Spleen (tissue), 11 donors: ENCODE results near the gene KL. TPM values are rescaled to one million over a fixed set of nuclear protein-coding genes. Genes with fewer than 3 reads are reported as not detected.

ENCODE experiments used
- DNase-seq: peaks from one replicate; pipeline ENCODE4 v3.0.0-alpha.2; 2020
- H3K27ac ChIP-seq, 8 donors: fragments of 200-600 bp; sonication (generic) in 7 of 8; 1 replicate in 4 of 8; 2 replicates in 4 of 8; pipeline versions ENCODE4 v1.5.0 to v1.8.0; 2016 to 2021; ENCODE audit warnings: inconsistent platforms in 4 of 8, mild to moderate bottlenecking in 4 of 8, moderate library complexity in 1 of 8
- H3K27me3 ChIP-seq, 7 donors: fragments of 200-600 bp; sonication (generic) in 6 of 7; replicated peaks in 1 of 7; 1 replicate in 4 of 7; 2 replicates in 3 of 7; pipeline versions ENCODE4 v1.5.0 to v1.8.0; 2016 to 2021; ENCODE audit warnings: inconsistent platforms in 3 of 7, mild to moderate bottlenecking in 1 of 7
- H3K36me3 ChIP-seq, 6 donors: fragments of 200-600 bp; sonication (generic) in 5 of 6; 1 replicate in 4 of 6; 2 replicates in 2 of 6; pipeline versions ENCODE4 v1.5.0 to v1.8.0; 2016 to 2021; ENCODE audit warnings: inconsistent platforms in 2 of 6
- H3K4me1 ChIP-seq, 6 donors: fragments of 200-600 bp; sonication (generic) in 5 of 6; 1 replicate in 3 of 6; 2 replicates in 3 of 6; pipeline versions ENCODE4 v1.5.0 to v1.8.0; 2016 to 2021; ENCODE audit warnings: inconsistent platforms in 3 of 6
- H3K4me3 ChIP-seq, 8 donors: fragments of 200-600 bp; sonication (generic) in 7 of 8; 1 replicate in 4 of 8; 2 replicates in 4 of 8; pipeline versions ENCODE4 v1.5.0 to v1.8.0; 2016 to 2021; ENCODE audit warnings: inconsistent platforms in 4 of 8, mild to moderate bottlenecking in 4 of 8, moderate library complexity in 2 of 8
- H3K9me3 ChIP-seq, 8 donors: fragments of 200-600 bp; sonication (generic) in 7 of 8; 1 replicate in 4 of 8; 2 replicates in 4 of 8; pipeline versions ENCODE4 v1.5.0 to v1.8.0; 2016 to 2021; ENCODE audit warnings: inconsistent platforms in 4 of 8
- POLR2A ChIP-seq, 3 donors: fragments of 450-650 bp; IDR thresholded peaks; one replicate each; pipeline ENCODE4 v1.5.1; 2017; ENCODE audit warnings: antibody characterized with exemption in 3 of 3, mild to moderate bottlenecking in 1 of 3
- POLR2AphosphoS5 ChIP-seq, 3 donors: sonication (generic); formaldehyde crosslinking; IDR thresholded peaks; one replicate each; pipeline ENCODE4 v1.5.1; 2017; ENCODE audit warnings: antibody characterized with exemption in 3 of 3
- WGBS, 5 donors: extraction: QIAGEN DNeasy Blood & Tissue Kit in 3 of 5; methylation state at CpG; one replicate each; pipeline versions ENCODE4 v1.1.5 to v1.1.7; 2013 to 2018; 5-methylcytosine and 5-hydroxymethylcytosine counted together
- intact Hi-C: fragments of 100-400 bp; cut with DNase I; formaldehyde crosslinking; loops from one replicate; pipeline ENCODE4 v1.15.0; 2023; ENCODE audit warnings: low total_unique reads
- polyA plus RNA-seq, 3 donors: library from polyadenylated mRNA; stranded (reverse); fragments of 200-250 nt; gene quantifications; one replicate each; pipeline ENCODE4 v1.2.1, GENCODE V29; 2013
- total RNA-seq, 7 donors: library from RNA; depleted of rRNA in 3 of 7; stranded (reverse); fragments of >200 nt in 3 of 7; fragmentation: NEBNext Ultra II Directional in 4 of 7; extraction: Animal tissue kit (Norgen Biotek cat#: 25700) in 4 of 7; gene quantifications; one replicate each; pipeline versions ENCODE4 v1.1.0 to v1.2.1, GENCODE V29; 2016 to 2021
- TF ChIP-seq, protein P1 (sequence below), 11 experiments: fragments of 200-600 bp in 7 of 11; fragments of 450-650 bp in 4 of 11; sonication (generic) in 4 of 11; IDR thresholded peaks in 8 of 11; conservative IDR thresholded peaks in 3 of 11; 1 replicate in 7 of 11; 2 replicates in 4 of 11; pipeline versions ENCODE4 v1.4.0 to v1.8.0; 2016 to 2021; ENCODE audit warnings: antibody characterized with exemption in 11 of 11, inconsistent platforms in 4 of 11, mild to moderate bottlenecking in 1 of 11
- donor health status: healthy with polysubstance abuse.
- donor health status: DM: no; HTN: no; CAD: no; lungs with moderate emphysema.
- donor health status: DM: no; HTN: no; CAD: no.
- donor health status: Bipolar disorder and iron deficiency.
- donor health status: healthy.
- donor health status: DM: no; HTN: no; CAD: no.
- donor health status: DM: yes; HTN: yes; CAD: no.

The KL gene
- total and polyA plus RNA-seq, 10 donors: 0.35 to 10.2 (median 4.6) TPM

- intact Hi-C loops: no loop called here
- Histone ChIP-seq H3K27ac (no peak overlapping the region), H3K4me3 (no peak overlapping the region), H3K27me3 (peaks cover 0 to 68% (median 21%) of the 10 kb centered on the region in 7 donors), H3K9me3 (no peaks in the 10 kb centered on the region), H3K4me1 (peaks cover 14 to 37% (median 29%) of the 10 kb centered on the region in 6 donors), H3K36me3 (no peaks in the 10 kb centered on the region)
- WGBS, 5 donors: 82 to 95% (median 87%) methylated on average over 2 of the region's 2 CpGs
- TF ChIP-seq, protein P1, sequence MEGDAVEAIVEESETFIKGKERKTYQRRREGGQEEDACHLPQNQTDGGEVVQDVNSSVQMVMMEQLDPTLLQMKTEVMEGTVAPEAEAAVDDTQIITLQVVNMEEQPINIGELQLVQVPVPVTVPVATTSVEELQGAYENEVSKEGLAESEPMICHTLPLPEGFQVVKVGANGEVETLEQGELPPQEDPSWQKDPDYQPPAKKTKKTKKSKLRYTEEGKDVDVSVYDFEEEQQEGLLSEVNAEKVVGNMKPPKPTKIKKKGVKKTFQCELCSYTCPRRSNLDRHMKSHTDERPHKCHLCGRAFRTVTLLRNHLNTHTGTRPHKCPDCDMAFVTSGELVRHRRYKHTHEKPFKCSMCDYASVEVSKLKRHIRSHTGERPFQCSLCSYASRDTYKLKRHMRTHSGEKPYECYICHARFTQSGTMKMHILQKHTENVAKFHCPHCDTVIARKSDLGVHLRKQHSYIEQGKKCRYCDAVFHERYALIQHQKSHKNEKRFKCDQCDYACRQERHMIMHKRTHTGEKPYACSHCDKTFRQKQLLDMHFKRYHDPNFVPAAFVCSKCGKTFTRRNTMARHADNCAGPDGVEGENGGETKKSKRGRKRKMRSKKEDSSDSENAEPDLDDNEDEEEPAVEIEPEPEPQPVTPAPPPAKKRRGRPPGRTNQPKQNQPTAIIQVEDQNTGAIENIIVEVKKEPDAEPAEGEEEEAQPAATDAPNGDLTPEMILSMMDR (IDR thresholded peaks at IDR 0.05 in 8 of 11, conservative IDR thresholded peaks at IDR 0.05 in 3 of 11): no peak
- TF ChIP-seq POLR2AphosphoS5 (IDR thresholded peaks at IDR 0.05) (no peak), POLR2A (IDR thresholded peaks at IDR 0.05) (no peak)
- DNase-seq: no peak
Observed at GRCh38 chr13:33018886-33019285, 2.7 kb downstream of the KL start.

DNA sequence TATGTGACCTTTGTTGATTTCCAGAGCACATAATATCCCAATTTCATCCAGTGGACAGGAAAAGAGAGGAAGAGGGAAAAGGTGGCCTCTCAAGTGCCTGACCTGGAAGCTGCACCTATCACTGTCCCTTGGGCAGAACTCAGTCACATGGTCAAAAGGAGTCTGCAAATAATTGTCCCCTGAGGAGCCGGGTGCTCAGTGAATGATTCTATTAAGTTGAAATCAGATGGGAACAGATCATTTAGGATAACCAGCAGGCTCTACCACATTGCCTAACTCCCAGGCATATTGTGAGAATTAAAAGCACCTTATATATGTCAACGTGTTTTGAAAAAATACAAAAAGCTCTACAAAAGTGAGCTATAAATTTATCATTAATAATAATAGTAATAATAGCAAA is 6.8 kb downstream of the KL start:
- no peak for TF ChIP-seq POLR2AphosphoS5 (IDR thresholded peaks at IDR 0.05)
- TF ChIP-seq POLR2A (IDR thresholded peaks at IDR 0.05): no peak
- TF ChIP-seq, protein P1 (IDR thresholded peaks at IDR 0.05 in 8 of 11, conservative IDR thresholded peaks at IDR 0.05 in 3 of 11): no peak
- no peak for DNase-seq
- Histone ChIP-seq H3K36me3 (no peaks in the 10 kb centered on the region), H3K27ac (no peak overlapping the region), H3K27me3 (peaks cover 0 to 31% (median 0%) of the 10 kb centered on the region in 7 donors), H3K4me1 (peaks cover 0 to 5% (median 2%) of the 10 kb centered on the region in 6 donors), H3K4me3 (no peak overlapping the region), H3K9me3 (no peaks in the 10 kb centered on the region)
- WGBS, 5 donors: 71 to 95% (median 84%) methylated on average over 2 of the region's 2 CpGs
- intact Hi-C loops: no loop called here

- intact Hi-C loops: no loop called here
- no peaks in the 10 kb centered on the region for H3K4me1 ChIP-seq
- DNase-seq: no peak
- H3K27me3 ChIP-seq: peaks cover 0 to 15% (median 0%) of the 10 kb centered on the region in 7 donors
- WGBS, 5 donors: 68 to 84% (median 70%) methylated on average over 4 of the region's 4 CpGs
- TF ChIP-seq POLR2A (IDR thresholded peaks at IDR 0.05): no peak
- TF ChIP-seq POLR2AphosphoS5 (IDR thresholded peaks at IDR 0.05): no peak
- TF ChIP-seq, protein P1 (IDR thresholded peaks at IDR 0.05 in 8 of 11, conservative IDR thresholded peaks at IDR 0.05 in 3 of 11): no peak
- no peak overlapping the region for H3K4me3 ChIP-seq
- no peaks in the 10 kb centered on the region for H3K36me3 ChIP-seq
- H3K9me3 ChIP-seq: no peaks in the 10 kb centered on the region
- H3K27ac ChIP-seq: no peak overlapping the region
Observed at GRCh38 chr13:33025220-33025744, 9.1 kb downstream of the KL start.

GRCh38 chr13:33026489-33027152 is 10.4 kb downstream of the KL start:
- TF ChIP-seq, protein P1 (IDR thresholded peaks at IDR 0.05 in 8 of 11, conservative IDR thresholded peaks at IDR 0.05 in 3 of 11): no peak
- TF ChIP-seq POLR2A (IDR thresholded peaks at IDR 0.05): no peak
- TF ChIP-seq POLR2AphosphoS5 (IDR thresholded peaks at IDR 0.05): no peak
- no peaks in the 10 kb centered on the region for H3K9me3 ChIP-seq
- H3K27me3 ChIP-seq: peaks cover 0 to 1% (median 0%) of the 10 kb centered on the region in 7 donors
- no peak overlapping the region for H3K27ac ChIP-seq
- intact Hi-C loops: no loop called here
- no peak for DNase-seq
- H3K4me1 ChIP-seq: no peaks in the 10 kb centered on the region
- H3K36me3 ChIP-seq: no peaks in the 10 kb centered on the region
- WGBS, 5 donors: 93 to 97% (median 95%) methylated on average over 9 of the region's 9 CpGs
- no peak overlapping the region for H3K4me3 ChIP-seq
